Gastroesophageal sphincter (tissue), 3 donors: Measurements from ENCODE around the gene SYNGR1.

Experiments
- CTCF ChIP-seq, 4 experiments: fragments of 200-600 bp in 2 of 4; fragments of 450-650 bp in 2 of 4; sonication (generic) in 1 of 4; IDR thresholded peaks; one replicate each; pipeline ENCODE4 v1.5.1; 2017 to 2019; ENCODE audit warnings: antibody characterized with exemption in 4 of 4, mild to moderate bottlenecking in 2 of 4, moderate library complexity in 2 of 4
- EP300 ChIP-seq: sonication (generic); formaldehyde crosslinking; IDR thresholded peaks from one replicate; pipeline ENCODE4 v1.6.1; 2017; ENCODE audit warnings: antibody characterized with exemption, mild to moderate bottlenecking

GRCh38 chr22:39348909-39349505 is 784 bp upstream of the SYNGR1 start:
- TF ChIP-seq EP300 (no peak), CTCF (IDR thresholded peaks at IDR 0.05) (no peak)
